NCI-H510A treated with DMSO at 0.1 percent for 48 hours (cell line): ENCODE measurements around the gene PDLIM3.
"Not testable (repeated sequence)": the region's sequence is repeated elsewhere in the genome, so short reads cannot be mapped to it uniquely, and the experiment has no call there.

Experiments used
- DNase-seq: peaks from one replicate; lab custom pipeline; 2025; lab: John Stamatoyannopoulos, UW

PDLIM3 gene, protein sequence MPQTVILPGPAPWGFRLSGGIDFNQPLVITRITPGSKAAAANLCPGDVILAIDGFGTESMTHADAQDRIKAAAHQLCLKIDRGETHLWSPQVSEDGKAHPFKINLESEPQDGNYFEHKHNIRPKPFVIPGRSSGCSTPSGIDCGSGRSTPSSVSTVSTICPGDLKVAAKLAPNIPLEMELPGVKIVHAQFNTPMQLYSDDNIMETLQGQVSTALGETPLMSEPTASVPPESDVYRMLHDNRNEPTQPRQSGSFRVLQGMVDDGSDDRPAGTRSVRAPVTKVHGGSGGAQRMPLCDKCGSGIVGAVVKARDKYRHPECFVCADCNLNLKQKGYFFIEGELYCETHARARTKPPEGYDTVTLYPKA

DNA sequence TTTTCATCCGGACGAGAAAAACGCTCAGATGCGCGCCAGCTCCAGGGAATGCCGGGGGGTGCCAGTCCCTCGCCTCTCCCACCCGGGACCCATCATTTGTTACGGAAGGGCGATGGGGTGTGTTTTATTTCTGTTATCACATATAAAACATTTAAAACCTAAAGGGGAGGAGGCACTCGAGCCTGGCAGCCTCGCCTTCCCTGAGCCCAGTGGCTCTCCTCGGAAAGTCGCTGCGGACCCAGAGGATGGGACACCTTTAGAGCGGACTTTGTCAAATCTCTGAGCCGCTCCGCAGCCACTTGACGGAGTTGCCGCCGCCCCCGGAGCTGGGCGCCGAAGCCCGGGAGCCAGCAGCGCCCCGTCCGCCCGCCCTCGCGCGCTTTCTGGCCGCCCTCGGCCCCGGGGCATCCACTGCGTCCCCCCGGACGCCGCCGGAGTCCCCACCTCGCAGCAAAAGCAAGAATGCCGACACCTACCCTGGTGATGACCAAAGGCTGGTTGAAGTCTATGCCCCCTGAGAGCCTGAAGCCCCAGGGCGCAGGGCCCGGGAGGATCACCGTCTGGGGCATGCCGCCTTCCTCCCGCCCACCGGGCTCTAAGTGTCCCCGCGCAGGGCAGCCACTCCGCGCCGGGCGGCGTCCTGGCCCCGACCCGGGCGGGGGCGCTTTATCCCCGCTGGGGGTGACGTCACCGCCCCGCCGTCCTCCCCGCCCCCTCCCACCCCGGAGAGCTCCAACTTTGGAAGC, at the start of gene PDLIM3:
PDLIM3 (minus strand) TSS at position 642 of the 746 bp plus-strand sequence; CDS start at position 569, 73 bp downstream.
- DNase-seq = peak; percentile 41

DNA sequence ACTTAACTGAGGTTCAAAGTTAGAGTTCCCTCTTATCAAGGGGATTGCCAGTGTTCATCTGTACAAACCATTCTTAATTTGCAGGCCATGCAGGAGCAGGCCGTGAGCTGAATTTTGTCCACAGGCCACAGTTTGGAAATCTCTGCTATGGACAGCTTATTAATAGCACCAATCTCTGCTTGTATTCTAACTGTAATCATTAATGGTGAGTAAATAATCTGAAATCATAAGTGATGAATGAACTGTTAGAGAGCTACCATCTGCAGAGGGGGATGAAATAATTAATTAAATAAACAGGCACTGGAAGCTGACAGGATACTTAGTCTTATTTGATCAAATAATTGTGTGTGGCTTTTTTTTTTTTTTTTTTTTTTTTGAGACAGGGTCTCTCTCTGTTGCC, 48.5 kb upstream of the PDLIM3 start:
- DNase-seq = no peak

DNA sequence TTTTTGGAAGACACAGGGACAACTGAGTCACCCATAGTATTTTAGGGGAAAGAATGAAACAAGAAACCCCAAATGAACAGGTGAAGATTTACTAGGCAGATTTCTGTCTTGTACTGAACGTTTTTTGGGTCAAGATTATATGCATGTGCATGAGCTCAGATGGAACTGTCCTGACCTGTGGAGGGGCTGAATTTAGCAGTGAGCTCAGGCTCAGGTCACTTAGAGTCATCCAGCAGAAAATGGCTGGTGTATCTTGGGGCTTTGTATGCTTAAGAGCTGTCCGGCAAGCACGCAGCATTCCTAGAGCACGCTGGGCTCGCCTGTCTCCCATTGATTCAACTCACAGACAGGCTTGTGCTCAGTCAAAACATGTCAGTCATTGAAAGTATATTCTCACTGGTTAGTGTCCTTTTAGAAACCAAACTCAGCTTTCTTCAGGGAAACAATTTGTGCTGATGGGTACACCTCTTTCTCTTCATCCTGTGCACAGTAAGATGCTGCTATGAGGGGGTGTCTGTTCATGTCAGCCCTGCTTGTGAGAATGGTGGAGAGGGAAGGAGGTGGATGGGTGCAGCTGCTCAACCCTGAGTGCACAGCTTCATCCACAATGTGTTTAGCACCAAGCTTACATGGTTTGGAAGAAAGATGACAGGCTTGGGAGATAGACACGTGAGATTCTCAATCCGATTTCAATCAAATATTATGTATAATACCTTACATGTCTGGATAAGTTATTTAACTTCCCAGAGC, 47.5 kb upstream of the PDLIM3 start:
- no peak for DNase-seq

DNA sequence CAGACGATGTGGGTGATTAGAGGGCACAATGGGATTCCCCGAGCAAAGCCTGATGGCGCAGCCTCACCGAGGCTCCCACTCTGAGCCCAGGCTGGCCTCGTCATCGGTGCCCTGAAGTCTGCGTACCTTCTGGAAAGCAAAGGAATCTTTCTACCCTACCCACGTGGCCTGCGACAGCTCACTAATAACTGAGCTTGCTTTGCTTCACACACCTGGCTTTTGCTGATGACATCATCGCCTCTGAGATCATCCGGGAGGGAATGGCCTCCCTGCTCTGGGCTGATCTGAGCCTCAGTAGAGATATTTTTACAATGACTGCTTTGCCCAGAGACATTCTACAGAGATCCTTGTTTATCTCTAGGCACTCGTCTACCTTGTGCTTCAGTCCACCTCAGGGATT, 45.4 kb upstream of the PDLIM3 start:
- no peak for DNase-seq

DNA sequence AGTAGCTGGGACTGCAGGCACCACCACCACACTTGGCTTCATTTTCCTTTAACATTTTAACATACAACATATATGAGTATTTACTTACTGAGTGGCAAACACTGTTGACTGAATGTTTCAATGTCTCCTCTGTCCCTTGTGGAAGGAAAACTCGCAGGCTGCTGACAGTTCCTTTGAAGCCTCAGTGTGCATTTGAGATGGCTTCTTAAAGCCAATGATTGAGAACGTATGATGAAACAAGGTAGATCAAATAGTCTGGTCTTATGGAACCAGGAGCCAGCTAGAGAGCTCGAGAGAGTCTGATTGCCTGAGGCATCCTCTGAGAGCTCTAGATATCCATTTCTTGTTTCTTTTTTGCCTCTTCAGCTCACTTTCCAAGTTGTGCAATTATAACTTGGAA, 43.0 kb upstream of the PDLIM3 start:
- no peak for DNase-seq

DNA sequence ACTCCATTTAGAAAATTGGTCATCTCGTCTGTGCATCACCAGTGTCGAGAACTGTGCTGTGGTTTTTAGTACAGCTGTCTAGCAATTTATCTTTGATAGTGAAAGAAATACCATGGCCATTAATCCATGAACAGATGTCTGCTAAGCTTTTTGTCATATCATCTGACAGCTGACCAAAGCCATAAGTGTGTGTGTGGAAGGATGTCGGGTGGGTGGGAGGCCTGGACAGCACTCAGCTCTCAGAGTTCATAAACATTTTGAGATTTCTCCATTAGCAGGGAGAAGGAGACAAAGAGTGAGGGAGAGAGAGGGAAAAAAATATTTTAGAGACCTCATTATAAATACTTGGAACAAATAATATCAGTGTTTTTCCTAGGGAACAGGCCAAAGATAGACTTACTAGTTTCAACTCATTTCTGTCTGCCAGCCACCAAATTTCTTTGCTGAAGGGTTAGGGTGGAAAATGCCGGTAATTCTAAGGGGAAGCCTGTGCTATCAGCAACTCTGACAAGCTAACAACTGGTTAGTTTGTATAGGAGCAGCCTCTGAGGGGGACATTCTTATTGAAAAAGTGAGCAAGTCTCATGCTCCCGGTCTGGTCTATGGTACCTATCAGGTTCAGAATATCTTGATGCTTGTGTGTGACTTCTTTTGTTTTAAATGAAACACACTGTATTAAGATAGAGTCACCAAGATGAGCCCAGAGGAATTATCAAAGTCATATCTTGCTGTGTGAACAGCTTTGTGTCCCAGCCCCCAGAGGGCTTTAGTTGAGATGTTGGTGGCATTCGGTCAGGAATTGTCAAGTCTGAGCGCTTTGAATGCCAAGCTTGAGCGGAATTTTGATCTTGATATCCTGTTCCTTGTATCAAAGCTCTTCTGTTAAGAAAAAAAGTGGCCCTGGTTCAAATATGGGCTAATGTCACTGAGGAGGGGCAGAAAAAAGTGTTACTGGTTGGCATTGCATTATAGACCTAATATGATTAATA, 41.9 kb upstream of the PDLIM3 start:
- no peak for DNase-seq

DNA sequence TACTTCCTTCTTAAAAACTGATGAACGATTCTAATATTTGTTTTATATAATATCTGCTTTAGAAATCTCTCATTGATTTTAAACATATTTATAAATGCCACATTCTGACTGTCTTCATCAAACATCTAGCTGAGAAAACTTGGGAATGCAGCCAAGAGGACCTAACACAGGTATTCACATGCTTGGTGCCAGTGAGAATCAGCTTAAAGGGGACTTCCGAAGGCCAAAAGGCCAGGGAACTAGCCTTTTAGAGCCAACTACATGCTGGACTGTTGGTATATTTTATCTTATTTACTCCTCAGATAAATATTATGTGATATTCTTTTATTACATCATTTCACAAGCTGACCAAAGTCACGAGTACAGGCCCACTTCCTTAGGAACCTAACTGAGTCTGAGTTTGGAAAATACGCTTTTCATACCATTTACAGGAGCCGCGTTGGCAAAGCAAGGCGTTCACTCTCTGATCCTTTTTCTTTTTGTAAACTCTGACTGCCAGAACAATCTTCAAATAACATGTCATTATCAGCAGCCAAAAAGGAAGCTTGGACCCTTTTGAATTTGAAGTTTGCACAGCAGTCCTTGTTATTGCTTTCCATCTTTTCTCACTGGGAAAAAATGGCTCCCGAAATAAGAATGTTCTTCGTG, 41.1 kb upstream of the PDLIM3 start:
- DNase-seq = no peak

DNA sequence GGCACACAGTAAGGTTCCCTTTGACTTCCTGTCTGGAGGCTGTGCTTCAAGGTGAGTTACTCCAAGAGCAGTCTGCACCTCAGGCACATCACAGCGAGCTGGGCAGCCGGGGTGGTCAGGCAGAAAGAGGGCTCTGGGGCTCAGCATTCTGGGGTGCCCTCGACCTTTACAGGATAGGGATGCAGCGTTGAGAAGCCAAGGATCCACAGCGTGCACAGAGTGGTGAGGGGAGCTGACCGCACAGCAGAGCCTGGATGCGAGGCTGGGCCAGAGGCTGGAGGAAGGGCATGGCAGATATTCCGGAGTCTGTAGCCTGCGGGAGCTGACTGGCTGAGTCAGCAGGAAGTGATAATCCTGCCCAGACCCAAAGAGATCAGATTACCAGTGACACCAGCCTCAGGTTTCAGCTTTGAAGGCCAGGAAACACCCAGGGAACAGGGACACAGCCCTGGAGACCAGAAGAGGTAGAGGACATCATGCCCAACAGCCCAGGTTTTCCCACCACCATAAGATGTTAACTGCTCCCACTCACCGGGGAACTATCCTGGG, 38.4 kb upstream of the PDLIM3 start:
- DNase-seq = peak; percentile 47

DNA sequence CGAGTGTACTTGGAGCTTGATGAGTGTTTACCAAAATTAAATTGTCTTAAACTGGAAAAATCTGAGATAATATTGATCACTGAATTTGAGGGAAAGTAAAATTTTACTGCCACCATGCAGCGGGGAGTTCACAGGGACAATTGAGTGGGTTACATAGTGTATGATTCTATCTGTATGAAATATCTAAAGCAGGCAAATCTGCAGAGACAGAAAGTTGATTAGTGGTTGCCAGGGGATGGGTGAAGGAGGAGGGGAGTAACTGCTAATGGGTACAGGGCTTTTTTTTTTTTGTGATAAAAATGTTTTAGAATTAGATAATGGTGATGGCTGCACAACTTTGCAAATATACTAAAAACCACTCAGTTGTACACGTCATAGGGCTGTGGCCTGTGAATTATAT, 35.4 kb upstream of the PDLIM3 start:
- no peak for DNase-seq

DNA sequence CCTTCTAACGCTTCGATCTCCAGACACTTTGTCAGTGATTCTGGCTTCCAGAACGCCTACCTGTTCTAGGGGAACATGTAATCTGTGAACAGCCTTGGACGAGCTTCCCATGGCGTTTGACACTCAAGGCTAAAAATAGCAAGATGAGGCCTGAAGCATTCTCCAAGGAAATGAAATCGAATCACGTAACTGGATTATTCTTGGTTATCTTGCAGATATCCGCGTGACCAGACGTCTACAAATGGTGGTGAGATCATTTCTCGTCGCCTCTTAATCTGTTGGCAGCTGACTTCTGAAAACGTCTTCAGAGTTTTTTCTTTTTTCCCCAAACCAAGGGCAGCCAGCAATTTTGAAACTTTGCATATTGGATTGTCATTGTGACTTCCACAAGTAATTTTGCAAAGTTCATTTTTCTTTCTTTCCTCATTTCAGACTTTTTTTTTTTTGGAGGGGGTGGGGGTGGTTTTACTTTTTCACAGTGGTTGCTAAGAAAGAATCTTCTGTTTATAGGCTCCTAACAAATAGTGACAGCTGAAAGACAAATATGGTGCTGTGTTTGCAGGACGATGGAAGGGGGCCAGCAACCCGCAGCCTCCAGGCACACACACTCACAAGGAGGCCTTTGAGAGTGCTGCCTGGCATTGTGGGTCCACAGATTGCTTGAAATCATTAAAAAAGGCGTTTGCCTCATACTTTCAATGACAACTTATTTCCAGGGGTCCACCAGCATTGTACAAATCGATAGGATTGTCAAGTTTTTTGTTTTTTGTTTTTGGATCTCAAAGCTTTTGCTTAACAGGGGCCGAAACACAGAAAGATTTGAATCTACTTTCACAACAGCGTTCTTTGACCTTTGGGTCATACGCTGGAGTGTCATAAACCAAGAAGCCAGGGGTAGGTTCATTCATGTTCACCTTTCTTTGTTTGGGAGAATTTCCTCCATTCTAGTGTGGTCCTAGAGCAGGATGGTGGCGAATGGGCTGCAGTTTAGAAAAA, 32.4 kb upstream of the PDLIM3 start:
- DNase-seq = no peak

DNA sequence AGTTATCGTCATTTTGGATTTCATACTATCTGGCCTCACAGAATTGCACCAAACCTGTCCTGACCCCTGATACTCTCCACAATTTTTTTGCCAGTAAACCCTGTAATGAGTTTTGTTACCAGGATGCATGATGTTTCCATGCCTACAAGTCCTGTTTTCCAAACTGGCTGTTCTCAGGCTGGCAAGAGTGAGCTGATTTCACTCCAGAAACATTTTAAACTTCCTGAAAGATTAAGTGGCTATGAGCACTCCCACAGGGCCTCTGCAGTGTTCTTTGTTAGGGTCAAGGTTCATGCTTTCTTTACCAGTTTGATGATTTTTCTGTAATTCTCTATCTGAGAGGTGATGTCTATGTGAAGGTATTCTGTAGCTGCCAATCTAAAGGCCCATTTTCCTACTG, 31.7 kb upstream of the PDLIM3 start:
- no peak for DNase-seq

DNA sequence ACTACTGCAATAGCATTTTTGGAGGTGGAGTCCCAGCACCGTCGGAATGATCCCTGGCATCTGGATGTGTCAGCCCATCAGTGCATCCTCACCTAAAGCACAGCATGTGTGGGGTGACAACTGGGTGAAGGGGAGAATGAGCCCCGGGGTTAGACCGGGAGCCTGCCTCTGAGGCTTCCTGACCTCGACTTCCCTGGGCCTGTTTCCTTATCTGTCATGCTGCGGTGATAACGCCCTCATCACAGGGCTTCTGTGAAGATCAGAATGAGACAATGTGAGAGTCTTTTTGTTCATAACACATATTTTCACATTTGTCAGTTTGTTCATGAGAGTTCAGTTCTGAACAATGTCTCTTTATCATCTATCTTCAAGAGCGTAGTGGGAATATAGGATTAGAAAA, 31.1 kb upstream of the PDLIM3 start:
- DNase-seq = no peak

DNA sequence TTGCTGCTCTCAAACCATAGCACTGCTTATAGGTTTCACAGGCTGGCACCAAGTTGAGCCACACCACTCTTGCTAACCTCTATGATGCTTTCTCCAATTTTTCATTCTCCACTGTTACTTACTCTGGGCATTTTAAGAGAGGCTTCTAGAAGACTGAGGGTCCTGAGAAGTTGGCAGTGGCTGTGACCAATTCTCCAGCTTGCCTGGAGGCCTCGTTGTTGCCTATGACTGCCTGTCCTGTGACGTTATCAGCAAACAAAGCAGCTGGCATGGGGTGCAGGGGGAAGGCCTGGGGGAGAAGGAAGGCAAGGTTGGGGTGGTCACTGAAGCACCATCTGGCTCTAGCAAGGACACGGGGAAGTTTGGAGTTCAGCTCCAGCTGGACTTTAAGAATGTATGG, 30.4 kb upstream of the PDLIM3 start:
- DNase-seq = no peak

DNA sequence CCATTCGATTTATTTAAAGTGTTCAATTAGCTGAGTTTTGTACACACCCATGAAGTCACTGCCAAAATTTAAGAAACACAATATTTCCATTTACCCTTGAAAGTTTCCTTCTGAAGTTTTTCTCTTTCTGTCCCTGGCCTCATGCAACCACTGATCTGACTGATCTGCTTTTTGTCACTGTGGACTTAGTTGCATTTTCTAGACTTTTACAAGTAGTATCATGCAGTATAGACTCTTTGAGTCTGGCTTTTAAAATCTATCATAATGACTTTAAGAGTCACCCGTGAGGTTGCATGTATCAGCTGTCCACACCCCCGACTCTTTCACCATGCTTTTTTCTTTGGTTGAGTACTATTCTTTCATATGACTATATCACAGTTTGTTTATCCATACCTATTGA, 29.0 kb upstream of the PDLIM3 start:
- DNase-seq = no peak

DNA sequence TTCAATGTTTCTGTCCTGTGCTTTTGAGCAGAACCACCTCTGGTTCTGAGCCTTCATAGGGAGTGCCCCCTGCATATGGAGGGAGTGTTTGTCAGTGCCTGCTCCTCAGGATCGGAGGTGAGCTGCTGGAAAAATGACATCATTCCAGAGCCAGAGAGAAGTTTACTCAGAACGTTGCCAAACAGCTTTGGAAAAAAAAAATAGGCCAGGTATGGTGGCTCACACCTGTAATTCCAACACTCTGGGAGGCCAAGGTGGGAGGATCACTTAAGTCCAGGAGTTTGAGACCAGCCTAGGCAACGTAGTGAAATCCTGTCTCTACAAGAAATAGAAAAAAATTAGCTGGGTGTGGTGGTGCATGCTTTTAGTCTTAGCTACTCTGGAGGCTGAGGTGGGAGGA, 27.2 kb upstream of the PDLIM3 start:
- no peak for DNase-seq

DNA sequence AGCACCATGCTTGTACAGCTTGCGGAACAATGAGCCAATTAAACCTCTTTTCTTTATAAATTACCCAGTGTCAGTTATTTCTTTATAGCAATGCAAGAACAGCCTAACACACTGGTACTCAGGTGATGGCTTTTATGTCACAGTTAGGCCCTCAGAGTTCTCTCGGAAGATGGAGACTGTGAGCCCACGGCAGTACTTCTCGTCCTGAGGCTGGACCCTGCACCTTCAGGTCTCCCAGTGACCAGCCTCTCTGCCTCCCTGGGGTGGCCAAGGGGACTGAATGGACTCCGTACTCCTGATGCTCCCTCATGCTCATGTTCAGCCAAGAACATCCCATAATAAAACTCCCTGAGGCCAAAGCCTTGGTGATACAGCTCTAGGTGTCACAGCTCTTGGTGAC, 25.0 kb upstream of the PDLIM3 start:
- no peak for DNase-seq

DNA sequence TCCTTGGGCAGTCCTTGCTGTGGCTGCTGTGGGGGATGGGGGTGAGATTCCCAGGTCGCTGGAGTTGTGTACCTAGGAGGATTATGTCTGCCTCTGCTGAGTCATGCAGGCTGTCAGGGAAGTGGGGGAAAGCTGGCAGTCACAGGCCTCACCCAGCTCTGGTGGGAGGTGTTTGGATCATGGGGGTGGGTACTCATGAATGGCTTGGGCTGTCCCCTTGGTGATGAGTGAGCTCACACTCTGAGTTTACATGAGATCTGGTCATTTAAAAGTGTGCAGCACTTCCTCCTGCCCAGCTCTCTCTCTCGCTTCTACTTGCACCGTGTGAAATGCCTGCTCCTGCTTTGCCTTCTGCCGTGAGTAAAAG, 24.6 kb upstream of the PDLIM3 start:
- DNase-seq = no peak

DNA sequence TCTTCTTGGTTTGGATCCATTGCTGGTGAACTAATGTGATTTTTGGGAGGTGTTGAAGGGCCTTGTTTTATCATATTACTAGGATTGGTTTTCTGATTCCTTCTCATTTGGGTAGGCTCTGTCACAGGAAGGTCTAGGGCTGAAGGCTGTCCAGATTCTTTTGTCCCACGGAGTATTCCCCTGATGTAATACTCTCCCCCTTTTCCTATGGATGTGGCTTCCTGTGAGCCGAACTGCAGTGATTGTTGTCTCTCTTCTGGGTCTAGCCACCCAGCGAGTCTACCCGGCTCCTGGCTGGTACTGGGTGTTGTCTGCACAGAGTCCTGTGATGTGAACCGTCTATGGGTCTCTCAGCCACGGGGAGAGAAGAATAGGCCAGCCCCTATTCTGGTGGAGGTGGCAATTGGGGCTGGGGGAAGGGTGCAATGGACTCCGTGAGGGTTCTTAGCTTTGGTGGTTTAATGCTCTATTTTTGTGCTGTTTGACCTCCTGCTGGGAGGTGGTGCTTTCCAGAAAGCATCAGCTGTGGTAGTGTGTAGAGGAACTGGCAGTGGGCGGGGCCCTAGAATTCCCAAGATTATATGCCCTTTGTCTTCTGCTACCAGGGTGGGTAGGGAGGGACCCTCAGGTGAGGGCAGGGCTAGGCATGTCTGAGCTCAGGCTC, 24.1 kb upstream of the PDLIM3 start:
- DNase-seq = not testable (repeated sequence)
